ENCODE measurements around the gene LYPLAL1. TPM values are rescaled to one million over a fixed set of nuclear protein-coding genes. Genes with fewer than 3 reads are reported as not detected.

The LYPLAL1 gene
- total and polyA plus RNA-seq, 2 of the 13 experiments (the other 11 are each of a cell fraction or from before 2014, with no cell fraction given): 17.0 to 31.6 TPM

- POLR2A ChIA-PET: interaction anchor here (0.7 to 2.0 kb wide), 2 partner anchors 14 to 15 kb away, joined by 5 to 7 read pairs; partner anchors contain the start of gene LYPLAL1
- intact Hi-C loops (cut with micrococcal nuclease; ENCODE audit: unreplicated experiment): no loop called here
Observed at GRCh38 chr1:219188331-219188803, 14.7 kb downstream of the LYPLAL1 start.

GRCh38 chr1:219189021-219189824 is 15.5 kb downstream of the LYPLAL1 start:
- H3K9me3 ChIP-seq (ENCODE audit: low read length): no peaks in the 10 kb centered on the region
- intact Hi-C loops (cut with micrococcal nuclease; ENCODE audit: unreplicated experiment) (no loop called here), in situ Hi-C loops (cut with HindIII; ENCODE audit: extremely low pct_ligation_motif_present, low pct_unique_long_range_greater_than_20kb) (no loop called here)
- no TSS peak for BruUV-seq (replicated peaks)
- H3K36me3 ChIP-seq (replicated peaks in 1 of 2; ENCODE audit: control insufficient read depth in 1 of 2, insufficient read depth in 2 of 2, low read length in 2 of 2): no peaks in the 10 kb centered on the region
- no peak overlapping the region for H3K27ac ChIP-seq (ENCODE audit: extremely low read length, insufficient read depth, low read length)
- FAIRE-seq (no peak), ATAC-seq (no peak), DNase-seq (ENCODE audit: low spot score) (no peak)
- H3K9ac ChIP-seq (ENCODE audit: insufficient read depth, low read depth, low read length): no peak overlapping the region
- TF ChIP-seq PAXIP1 (CRISPR knock-in tag; conservative IDR thresholded peaks at IDR 0.05) (no peak), ZNF746 (CRISPR knock-in tag; IDR thresholded peaks at IDR 0.05) (no peak), ZNF263 (CRISPR knock-in tag; IDR thresholded peaks at IDR 0.05) (no peak), MNT (IDR thresholded peaks at IDR 0.05) (no peak), ZXDC (CRISPR knock-in tag; IDR thresholded peaks at IDR 0.05) (no peak)
- H3K4me1 ChIP-seq (ENCODE audit: insufficient read depth, low read length): peaks cover 9% of the 10 kb centered on the region; the same call in 1 of the 2 replicates
- no peak overlapping the region for H2AFZ ChIP-seq (ENCODE audit: low read length)
- H3K27me3 ChIP-seq (ENCODE audit: control insufficient read depth in 1 of 2, insufficient read depth in 2 of 2, low read length in 2 of 2): no peaks in the 10 kb centered on the region
- H3K79me2 ChIP-seq (ENCODE audit: insufficient read depth, low read length): peaks cover 38% of the 10 kb centered on the region
- ChIA-PET CTCF (ENCODE audit: low intra/inter-chr PET ratio, low total read pairs) (no interaction called here), POLR2A (interaction anchor here (1.0 to 2.0 kb wide), 2 partner anchors 10 to 16 kb away, joined by 3 to 7 read pairs; partner anchors contain the start of gene LYPLAL1)
- H4K20me1 ChIP-seq (ENCODE audit: insufficient read depth, low read length): no peaks in the 10 kb centered on the region
- H3K4me2 ChIP-seq (ENCODE audit: low read depth, low read length): no peak overlapping the region
- no peak overlapping the region for H3K4me3 ChIP-seq (replicated peaks in 1 of 3; ENCODE audit: insufficient read depth in 1 of 3, low read depth in 2 of 3, low read length in 3 of 3)

More at GRCh38 chr1:219188331-219188803, 14.7 kb downstream of the LYPLAL1 start:
- Histone ChIP-seq H3K9me3 (ENCODE audit: low read length) (no peaks in the 10 kb centered on the region), H3K27ac (ENCODE audit: extremely low read length, insufficient read depth, low read length) (no peak overlapping the region), H3K27me3 (ENCODE audit: control insufficient read depth in 1 of 2, insufficient read depth in 2 of 2, low read length in 2 of 2) (no peaks in the 10 kb centered on the region), H3K9ac (ENCODE audit: insufficient read depth, low read depth, low read length) (no peak overlapping the region), H3K4me3 (replicated peaks in 1 of 3; ENCODE audit: insufficient read depth in 1 of 3, low read depth in 2 of 3, low read length in 3 of 3) (no peak overlapping the region), H4K20me1 (ENCODE audit: insufficient read depth, low read length) (no peaks in the 10 kb centered on the region), H3K4me2 (ENCODE audit: low read depth, low read length) (no peak overlapping the region), H3K4me1 (ENCODE audit: insufficient read depth, low read length) (peaks cover 14% of the 10 kb centered on the region; the same call in 1 of the 2 replicates), H3K79me2 (ENCODE audit: insufficient read depth, low read length) (peaks cover 45% of the 10 kb centered on the region), H2AFZ (ENCODE audit: low read length) (no peak overlapping the region), H3K36me3 (replicated peaks in 1 of 2; ENCODE audit: control insufficient read depth in 1 of 2, insufficient read depth in 2 of 2, low read length in 2 of 2) (no peaks in the 10 kb centered on the region)
- 96% methylated on average over 3 of the region's 3 CpGs for WGBS (ENCODE audit: low lambda C conversion rate)
- CTCF ChIA-PET (ENCODE audit: low intra/inter-chr PET ratio, low total read pairs): no interaction called here
- no peak for ATAC-seq
- no peak for FAIRE-seq
- BruUV-seq (replicated peaks): no TSS peak
- DNase-seq (ENCODE audit: low spot score): no peak
- in situ Hi-C loops (cut with HindIII; ENCODE audit: extremely low pct_ligation_motif_present, low pct_unique_long_range_greater_than_20kb): no loop called here
- no peak for TF ChIP-seq SRSF1 (optimal IDR thresholded peaks at IDR 0.05; ENCODE audit: low read depth, low read length)
